ENCODE data around the gene WWP2.

- TF ChIP-seq, protein P1, sequence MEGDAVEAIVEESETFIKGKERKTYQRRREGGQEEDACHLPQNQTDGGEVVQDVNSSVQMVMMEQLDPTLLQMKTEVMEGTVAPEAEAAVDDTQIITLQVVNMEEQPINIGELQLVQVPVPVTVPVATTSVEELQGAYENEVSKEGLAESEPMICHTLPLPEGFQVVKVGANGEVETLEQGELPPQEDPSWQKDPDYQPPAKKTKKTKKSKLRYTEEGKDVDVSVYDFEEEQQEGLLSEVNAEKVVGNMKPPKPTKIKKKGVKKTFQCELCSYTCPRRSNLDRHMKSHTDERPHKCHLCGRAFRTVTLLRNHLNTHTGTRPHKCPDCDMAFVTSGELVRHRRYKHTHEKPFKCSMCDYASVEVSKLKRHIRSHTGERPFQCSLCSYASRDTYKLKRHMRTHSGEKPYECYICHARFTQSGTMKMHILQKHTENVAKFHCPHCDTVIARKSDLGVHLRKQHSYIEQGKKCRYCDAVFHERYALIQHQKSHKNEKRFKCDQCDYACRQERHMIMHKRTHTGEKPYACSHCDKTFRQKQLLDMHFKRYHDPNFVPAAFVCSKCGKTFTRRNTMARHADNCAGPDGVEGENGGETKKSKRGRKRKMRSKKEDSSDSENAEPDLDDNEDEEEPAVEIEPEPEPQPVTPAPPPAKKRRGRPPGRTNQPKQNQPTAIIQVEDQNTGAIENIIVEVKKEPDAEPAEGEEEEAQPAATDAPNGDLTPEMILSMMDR (IDR thresholded peaks at IDR 0.05; ENCODE audit: poor library complexity, severe bottlenecking) = no peak
- TF ChIP-seq, protein P2, sequence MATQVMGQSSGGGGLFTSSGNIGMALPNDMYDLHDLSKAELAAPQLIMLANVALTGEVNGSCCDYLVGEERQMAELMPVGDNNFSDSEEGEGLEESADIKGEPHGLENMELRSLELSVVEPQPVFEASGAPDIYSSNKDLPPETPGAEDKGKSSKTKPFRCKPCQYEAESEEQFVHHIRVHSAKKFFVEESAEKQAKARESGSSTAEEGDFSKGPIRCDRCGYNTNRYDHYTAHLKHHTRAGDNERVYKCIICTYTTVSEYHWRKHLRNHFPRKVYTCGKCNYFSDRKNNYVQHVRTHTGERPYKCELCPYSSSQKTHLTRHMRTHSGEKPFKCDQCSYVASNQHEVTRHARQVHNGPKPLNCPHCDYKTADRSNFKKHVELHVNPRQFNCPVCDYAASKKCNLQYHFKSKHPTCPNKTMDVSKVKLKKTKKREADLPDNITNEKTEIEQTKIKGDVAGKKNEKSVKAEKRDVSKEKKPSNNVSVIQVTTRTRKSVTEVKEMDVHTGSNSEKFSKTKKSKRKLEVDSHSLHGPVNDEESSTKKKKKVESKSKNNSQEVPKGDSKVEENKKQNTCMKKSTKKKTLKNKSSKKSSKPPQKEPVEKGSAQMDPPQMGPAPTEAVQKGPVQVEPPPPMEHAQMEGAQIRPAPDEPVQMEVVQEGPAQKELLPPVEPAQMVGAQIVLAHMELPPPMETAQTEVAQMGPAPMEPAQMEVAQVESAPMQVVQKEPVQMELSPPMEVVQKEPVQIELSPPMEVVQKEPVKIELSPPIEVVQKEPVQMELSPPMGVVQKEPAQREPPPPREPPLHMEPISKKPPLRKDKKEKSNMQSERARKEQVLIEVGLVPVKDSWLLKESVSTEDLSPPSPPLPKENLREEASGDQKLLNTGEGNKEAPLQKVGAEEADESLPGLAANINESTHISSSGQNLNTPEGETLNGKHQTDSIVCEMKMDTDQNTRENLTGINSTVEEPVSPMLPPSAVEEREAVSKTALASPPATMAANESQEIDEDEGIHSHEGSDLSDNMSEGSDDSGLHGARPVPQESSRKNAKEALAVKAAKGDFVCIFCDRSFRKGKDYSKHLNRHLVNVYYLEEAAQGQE (IDR thresholded peaks at IDR 0.05; ENCODE audit: borderline replicate concordance) = no peak
Observed at GRCh38 chr16:69852815-69853214, 90.7 kb downstream of the WWP2 start.
